Stimulated activated CD8-positive, alpha-beta memory T cell treated with anti-CD3 and anti-CD28 coated beads, Interleukin-4, amount 100 ng/mL, for 4 hours (primary cell): Measurements from ENCODE around the gene CNDP2.
"Not testable (repeated sequence)": the region's sequence is repeated elsewhere in the genome, so short reads cannot be mapped to it uniquely, and the experiment has no call there.

Source experiments
- DNase-seq, 2 donors: peaks; one replicate each; pipeline ENCODE4 v3.0.0-alpha.2; 2020; ENCODE audit warnings: low read depth in 2 of 2, low spot score in 1 of 2

CNDP2 gene

GRCh38 chr18:74500372-74500771, 4.2 kb downstream of the CNDP2 start:
- no peak for DNase-seq

GRCh38 chr18:74500774-74501173, 4.6 kb downstream of the CNDP2 start:
- not testable (repeated sequence) for DNase-seq

- DNase-seq: no peak
Measured at GRCh38 chr18:74501386-74501785, 5.2 kb downstream of the CNDP2 start.

- no peak for DNase-seq
Measured at GRCh38 chr18:74503137-74503536, 7.0 kb downstream of the CNDP2 start.

GRCh38 chr18:74505776-74506175, 9.6 kb downstream of the CNDP2 start:
- DNase-seq: no peak

- DNase-seq: no peak
Measured at GRCh38 chr18:74506448-74507084, 10.4 kb downstream of the CNDP2 start.

- no peak for DNase-seq
Measured at GRCh38 chr18:74507097-74507881, 11.1 kb downstream of the CNDP2 start.

- DNase-seq: no peak
Measured at GRCh38 chr18:74507927-74508326, 11.8 kb downstream of the CNDP2 start.

- DNase-seq: no peak
Measured at GRCh38 chr18:74508366-74508765, 12.2 kb downstream of the CNDP2 start.

GRCh38 chr18:74508821-74509225, 12.7 kb downstream of the CNDP2 start:
- DNase-seq: no peak

GRCh38 chr18:74509856-74510769, 13.9 kb downstream of the CNDP2 start:
- no peak for DNase-seq

GRCh38 chr18:74510770-74511095, 14.6 kb downstream of the CNDP2 start:
- DNase-seq: no peak

GRCh38 chr18:74511823-74512222, 15.7 kb downstream of the CNDP2 start:
- DNase-seq: no peak

- DNase-seq: no peak
Measured at GRCh38 chr18:74512321-74513053, 16.3 kb downstream of the CNDP2 start.

GRCh38 chr18:74513149-74513882, 17.2 kb downstream of the CNDP2 start:
- no peak for DNase-seq

GRCh38 chr18:74513883-74514205, 17.7 kb downstream of the CNDP2 start:
- DNase-seq: no peak

- no peak for DNase-seq
Measured at GRCh38 chr18:74514860-74515495, 18.8 kb downstream of the CNDP2 start.

- no peak for DNase-seq
Measured at GRCh38 chr18:74515620-74516231, 19.6 kb downstream of the CNDP2 start.
